ENCODE measurements around the gene MLLT3. TPM values are rescaled to one million over a fixed set of nuclear protein-coding genes. Genes with fewer than 3 reads are reported as not detected.
"Not testable (repeated sequence)": the region's sequence is repeated elsewhere in the genome, so short reads cannot be mapped to it uniquely, and the experiment has no call there.

Gene MLLT3
- total and polyA plus RNA-seq, 5 donors: 5.8 to 14.0 (median 8.3) TPM

DNA sequence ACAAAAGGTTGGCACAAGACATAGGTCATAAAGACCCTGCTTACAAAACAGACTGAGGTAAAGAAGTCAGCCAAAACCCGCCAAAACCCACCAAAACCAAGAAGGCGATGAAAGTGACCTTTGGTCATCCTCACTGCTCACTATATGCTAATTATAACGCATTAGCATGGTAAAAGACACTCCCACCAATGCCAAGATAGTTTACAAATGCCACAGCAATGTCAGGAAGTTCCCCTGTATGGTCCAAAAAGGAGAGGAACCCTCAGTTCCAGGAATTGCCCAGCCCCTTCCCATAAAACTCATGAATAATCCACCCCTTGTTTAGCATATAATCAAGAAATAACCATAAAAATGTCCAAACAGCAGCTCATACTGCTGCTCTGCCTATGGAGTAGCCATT lies 27.7 kb downstream of the MLLT3 start:
- Histone ChIP-seq H3K27me3 (ENCODE audit: control insufficient read depth, insufficient read depth) (no peaks in the 10 kb centered on the region), H3K4me1 (ENCODE audit: control insufficient read depth, insufficient read depth, low read length) (no peaks in the 10 kb centered on the region), H3K4me3 (ENCODE audit: low read length) (no peak overlapping the region), H3K27ac (ENCODE audit: low read length) (no peak overlapping the region), H3K9me3 (ENCODE audit: control insufficient read depth, low read length) (no peaks in the 10 kb centered on the region)
- WGBS: 87% methylated on average over 3 of the region's 3 CpGs
- intact Hi-C loops (cut with DNase I): no loop called here
- no peak for ATAC-seq
- DNase-seq: no peak

DNA sequence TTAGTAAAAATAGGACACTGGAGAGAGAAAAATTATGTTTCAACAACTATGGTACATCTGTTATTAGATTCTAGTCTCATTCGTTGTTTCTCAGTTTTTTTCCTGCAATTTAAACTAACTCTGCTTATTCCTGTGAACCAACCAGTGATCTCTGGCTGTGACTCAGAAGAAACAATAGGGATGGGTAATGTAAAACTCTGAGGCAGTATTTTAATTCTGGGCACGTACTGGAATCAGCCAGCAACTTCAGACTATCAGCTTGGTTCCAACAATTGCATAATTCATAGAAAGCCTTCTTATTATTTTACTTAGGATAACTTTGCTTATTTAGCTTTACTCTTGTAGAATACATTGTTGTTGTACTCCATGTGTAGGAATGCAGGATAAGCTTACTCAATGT lies 28.8 kb downstream of the MLLT3 start:
- no peaks in the 10 kb centered on the region for H3K4me1 ChIP-seq (ENCODE audit: control insufficient read depth, insufficient read depth, low read length)
- DNase-seq: no peak
- H3K27me3 ChIP-seq (ENCODE audit: control insufficient read depth, insufficient read depth): no peaks in the 10 kb centered on the region
- H3K9me3 ChIP-seq (ENCODE audit: control insufficient read depth, low read length): no peaks in the 10 kb centered on the region
- no peak overlapping the region for H3K27ac ChIP-seq (ENCODE audit: low read length)
- no peak overlapping the region for H3K4me3 ChIP-seq (ENCODE audit: low read length)
- intact Hi-C loops (cut with DNase I): no loop called here
- 47% methylated on average over 2 of the region's 2 CpGs for WGBS
- ATAC-seq: no peak

DNA sequence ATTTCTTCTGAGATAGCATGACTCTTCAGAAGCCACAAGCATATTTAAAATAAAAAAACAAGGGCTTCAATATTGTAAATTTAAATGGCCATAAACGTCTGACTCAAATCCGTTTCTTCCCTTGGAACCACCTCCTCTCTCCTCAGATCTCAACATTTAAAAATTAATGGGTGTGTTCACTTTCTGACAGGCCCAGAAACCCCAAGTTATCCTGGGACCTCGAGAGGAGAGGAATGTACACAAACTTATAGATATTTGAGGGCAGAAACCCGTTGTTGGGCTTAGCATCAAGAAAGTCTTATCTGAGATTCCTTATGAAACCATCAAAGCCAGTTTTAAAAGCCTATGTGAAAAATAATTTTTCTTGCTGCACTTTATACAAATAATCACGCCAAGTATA lies 29.2 kb downstream of the MLLT3 start:
- no peak for ATAC-seq
- intact Hi-C loops (cut with DNase I): no loop called here

GRCh38 chr9:20592673-20593072 lies 29.6 kb downstream of the MLLT3 start:
- no peaks in the 10 kb centered on the region for H3K4me1 ChIP-seq (ENCODE audit: control insufficient read depth, insufficient read depth, low read length)
- DNase-seq: no peak
- no peak overlapping the region for H3K4me3 ChIP-seq (ENCODE audit: low read length)
- no peaks in the 10 kb centered on the region for H3K9me3 ChIP-seq (ENCODE audit: control insufficient read depth, low read length)
- no peaks in the 10 kb centered on the region for H3K27me3 ChIP-seq (ENCODE audit: control insufficient read depth, insufficient read depth)
- ATAC-seq: no peak
- intact Hi-C loops (cut with DNase I): no loop called here
- no peak overlapping the region for H3K27ac ChIP-seq (ENCODE audit: low read length)
- WGBS: 61% methylated on average over 1 of the region's 1 CpG

More for the DNA sequence above, 29.2 kb downstream of the MLLT3 start:
- Histone ChIP-seq H3K27me3 (ENCODE audit: control insufficient read depth, insufficient read depth) (no peaks in the 10 kb centered on the region), H3K4me1 (ENCODE audit: control insufficient read depth, insufficient read depth, low read length) (no peaks in the 10 kb centered on the region), H3K9me3 (ENCODE audit: control insufficient read depth, low read length) (no peaks in the 10 kb centered on the region), H3K27ac (ENCODE audit: low read length) (no peak overlapping the region), H3K4me3 (ENCODE audit: low read length) (no peak overlapping the region)
- WGBS: 62% methylated on average over 5 of the region's 5 CpGs
- DNase-seq: no peak

DNA sequence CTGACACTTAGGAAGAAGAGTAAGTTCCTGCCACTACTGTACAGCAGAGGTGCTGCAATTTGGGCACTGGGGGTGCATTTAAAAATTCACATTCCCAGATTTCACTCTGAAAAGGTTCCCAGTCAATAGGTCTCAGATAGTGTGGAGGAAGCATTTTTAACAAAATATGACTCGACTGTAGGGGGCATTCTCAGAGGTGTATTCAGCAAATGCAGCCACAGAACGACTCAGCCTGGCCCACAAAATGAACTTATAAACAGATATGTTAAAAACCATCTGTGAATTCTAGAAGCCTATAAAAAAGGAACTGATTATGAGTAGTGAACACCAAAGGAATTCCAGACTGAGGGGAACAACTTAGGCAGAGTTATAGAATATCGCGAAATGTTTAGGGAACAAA lies 31.1 kb downstream of the MLLT3 start:
- no peak overlapping the region for H3K27ac ChIP-seq (ENCODE audit: low read length)
- no peak overlapping the region for H3K4me3 ChIP-seq (ENCODE audit: low read length)
- WGBS: 87% methylated on average over 4 of the region's 4 CpGs
- no peaks in the 10 kb centered on the region for H3K4me1 ChIP-seq (ENCODE audit: control insufficient read depth, insufficient read depth, low read length)
- H3K9me3 ChIP-seq (ENCODE audit: control insufficient read depth, low read length): no peaks in the 10 kb centered on the region
- ATAC-seq (no peak), DNase-seq (no peak)
- no peaks in the 10 kb centered on the region for H3K27me3 ChIP-seq (ENCODE audit: control insufficient read depth, insufficient read depth)
- intact Hi-C loops (cut with DNase I): no loop called here

DNA sequence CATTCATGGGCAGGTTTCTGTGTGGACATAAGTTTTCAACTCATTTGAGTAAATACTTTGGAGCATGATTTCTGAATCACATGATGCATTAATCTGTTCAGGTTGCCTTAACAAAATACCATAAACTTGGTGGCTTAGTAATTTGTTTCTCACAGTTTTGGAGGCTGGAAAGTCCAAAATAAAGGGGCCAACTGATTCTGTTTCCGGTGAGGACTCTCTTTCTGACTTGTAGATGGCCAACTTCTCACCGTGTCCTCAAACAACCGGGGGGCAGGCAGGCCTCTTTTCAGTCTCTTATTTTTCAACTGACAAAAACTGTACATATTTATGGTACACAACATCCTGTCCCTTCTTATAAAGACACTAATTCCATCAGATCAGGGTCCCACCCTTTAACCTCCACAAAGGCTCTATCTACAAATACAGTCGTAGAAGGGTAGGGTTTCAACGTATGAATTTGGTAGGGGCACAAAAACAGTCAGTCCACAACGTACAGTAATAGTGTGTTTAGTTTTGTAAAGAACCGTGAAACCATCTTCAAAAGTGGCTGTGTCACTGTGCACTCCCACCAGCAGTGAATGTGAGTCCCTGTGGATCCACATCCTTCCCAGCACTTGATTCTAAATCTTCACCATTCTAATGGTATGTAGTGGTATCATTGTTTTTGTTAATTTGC lies 37.2 kb downstream of the MLLT3 start:
- 98% methylated on average over 7 of the region's 7 CpGs for WGBS
- H3K27me3 ChIP-seq (ENCODE audit: control insufficient read depth, insufficient read depth): no peaks in the 10 kb centered on the region
- no peak overlapping the region for H3K4me3 ChIP-seq (ENCODE audit: low read length)
- H3K4me1 ChIP-seq (ENCODE audit: control insufficient read depth, insufficient read depth, low read length): no peaks in the 10 kb centered on the region
- H3K27ac ChIP-seq (ENCODE audit: low read length): no peak overlapping the region
- intact Hi-C loops (cut with DNase I): no loop called here
- no peak for ATAC-seq
- DNase-seq: no peak
- H3K9me3 ChIP-seq (ENCODE audit: control insufficient read depth, low read length): no peaks in the 10 kb centered on the region

DNA sequence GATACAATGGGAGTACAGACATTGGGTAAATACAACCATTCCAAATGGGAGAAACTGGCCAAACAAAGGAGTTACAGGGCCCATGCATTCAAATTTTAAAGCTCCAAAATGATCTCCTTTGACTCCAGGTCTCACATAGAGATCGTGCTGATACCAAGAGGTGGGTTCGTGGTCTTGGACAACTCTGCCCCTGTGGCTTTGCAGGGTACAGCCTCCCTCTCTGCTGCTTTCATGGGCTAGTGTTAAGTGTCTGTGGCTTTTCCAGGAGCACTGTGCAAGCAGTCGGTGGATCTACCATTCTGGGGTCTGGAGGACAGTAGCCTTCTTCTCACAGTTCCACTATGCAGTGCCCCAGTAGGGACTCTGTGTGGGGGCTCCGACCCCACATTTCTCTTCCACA lies 39.2 kb downstream of the MLLT3 start:
- WGBS: 96% methylated on average over 4 of the region's 4 CpGs

DNA sequence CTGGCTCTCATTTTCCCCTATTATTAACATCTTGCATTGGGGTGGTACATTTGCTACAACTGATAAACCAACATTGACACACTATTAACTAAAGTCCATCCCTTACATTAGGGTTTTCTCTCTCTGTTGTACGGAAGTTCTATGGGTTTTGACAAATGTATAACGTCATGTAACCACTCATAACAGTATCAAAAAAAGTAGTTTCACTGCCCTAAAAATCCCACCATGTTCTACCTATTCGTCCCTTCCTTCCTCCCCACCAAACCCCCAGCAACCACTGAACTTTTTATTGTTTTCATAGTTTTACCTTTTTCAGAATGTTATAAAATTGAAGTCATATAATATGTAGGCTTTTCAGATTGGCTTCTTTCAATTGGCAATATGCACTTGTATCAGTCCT lies 40.1 kb downstream of the MLLT3 start:
- no peak overlapping the region for H3K4me3 ChIP-seq (ENCODE audit: low read length)
- WGBS: 92% methylated on average over 3 of the region's 3 CpGs
- no peaks in the 10 kb centered on the region for H3K27me3 ChIP-seq (ENCODE audit: control insufficient read depth, insufficient read depth)
- DNase-seq (no peak), ATAC-seq (no peak)
- intact Hi-C loops (cut with DNase I): no loop called here
- H3K27ac ChIP-seq (ENCODE audit: low read length): no peak overlapping the region
- no peaks in the 10 kb centered on the region for H3K4me1 ChIP-seq (ENCODE audit: control insufficient read depth, insufficient read depth, low read length)
- no peaks in the 10 kb centered on the region for H3K9me3 ChIP-seq (ENCODE audit: control insufficient read depth, low read length)

More for the DNA sequence above, 39.2 kb downstream of the MLLT3 start:
- intact Hi-C loops (cut with DNase I); H3K27me3 ChIP-seq (ENCODE audit: control insufficient read depth, insufficient read depth); DNase-seq; H3K4me3 ChIP-seq (ENCODE audit: low read length); H3K4me1 ChIP-seq (ENCODE audit: control insufficient read depth, insufficient read depth, low read length); H3K27ac ChIP-seq (ENCODE audit: low read length); ATAC-seq; H3K9me3 ChIP-seq (ENCODE audit: control insufficient read depth, low read length): not testable (repeated sequence)

GRCh38 chr9:20580673-20581072 lies 41.6 kb downstream of the MLLT3 start:
- H3K9me3 ChIP-seq (ENCODE audit: control insufficient read depth, low read length): no peaks in the 10 kb centered on the region
- intact Hi-C loops (cut with DNase I): no loop called here
- H3K27me3 ChIP-seq (ENCODE audit: control insufficient read depth, insufficient read depth): no peaks in the 10 kb centered on the region
- no peaks in the 10 kb centered on the region for H3K4me1 ChIP-seq (ENCODE audit: control insufficient read depth, insufficient read depth, low read length)
- no peak overlapping the region for H3K4me3 ChIP-seq (ENCODE audit: low read length)
- DNase-seq (no peak), ATAC-seq (no peak)
- 87% methylated on average over 2 of the region's 2 CpGs for WGBS
- no peak overlapping the region for H3K27ac ChIP-seq (ENCODE audit: low read length)

- no peaks in the 10 kb centered on the region for H3K9me3 ChIP-seq (ENCODE audit: control insufficient read depth, low read length)
- intact Hi-C loops (cut with DNase I): no loop called here
- WGBS: 95% methylated on average over 2 of the region's 2 CpGs
- DNase-seq: no peak
- no peak overlapping the region for H3K27ac ChIP-seq (ENCODE audit: low read length)
- ATAC-seq: no peak
- no peak overlapping the region for H3K4me3 ChIP-seq (ENCODE audit: low read length)
- H3K4me1 ChIP-seq (ENCODE audit: control insufficient read depth, insufficient read depth, low read length): no peaks in the 10 kb centered on the region
- H3K27me3 ChIP-seq (ENCODE audit: control insufficient read depth, insufficient read depth): no peaks in the 10 kb centered on the region
These were observed 42.6 kb downstream of the MLLT3 start for GRCh38 chr9:20579524-20580314.

DNA sequence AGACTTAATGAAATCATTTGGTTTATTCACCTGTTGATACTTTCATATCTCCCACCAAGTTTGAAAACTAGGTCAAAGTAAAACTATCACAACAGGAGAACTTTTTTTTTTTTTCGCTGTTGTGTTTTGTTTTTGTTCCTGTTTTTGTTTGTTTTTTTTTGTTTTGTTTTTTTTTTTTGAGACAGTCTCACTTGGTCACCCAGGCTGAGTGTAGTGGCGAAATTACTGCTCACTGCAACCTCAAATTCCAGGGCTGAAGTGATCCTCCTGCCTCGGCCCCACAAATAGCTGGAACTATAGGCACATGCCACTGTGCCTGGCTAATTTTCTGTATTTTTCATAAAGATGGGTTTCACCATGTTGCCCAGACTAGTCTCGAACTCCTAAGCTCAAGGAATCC lies 49.3 kb downstream of the MLLT3 start:
- intact Hi-C loops (cut with DNase I): no loop called here
- 95% methylated on average over 4 of the region's 4 CpGs for WGBS
- no peak for ATAC-seq
- no peaks in the 10 kb centered on the region for H3K9me3 ChIP-seq (ENCODE audit: control insufficient read depth, low read length)
- no peak overlapping the region for H3K27ac ChIP-seq (ENCODE audit: low read length)
- H3K4me3 ChIP-seq (ENCODE audit: low read length): no peak overlapping the region
- no peak for DNase-seq
- no peaks in the 10 kb centered on the region for H3K27me3 ChIP-seq (ENCODE audit: control insufficient read depth, insufficient read depth)
- peaks cover 3% of the 10 kb centered on the region for H3K4me1 ChIP-seq (ENCODE audit: control insufficient read depth, insufficient read depth, low read length)

All from right cardiac atrium (tissue), 5 donors.